Esophagus muscularis mucosa (tissue), 4 donors: Measurements from ENCODE around the gene KLRG1. TPM values are rescaled to one million over a fixed set of nuclear protein-coding genes. Genes with fewer than 3 reads are reported as not detected.
A peak's percentile ranks its signal among the peaks of the same experiment; 100 is the strongest.

Experiments used
- DNase-seq: peaks from one replicate; pipeline ENCODE4 v3.0.0-alpha.2; 2017; ENCODE audit errors: extremely low spot score
- H3K27ac ChIP-seq, 4 donors: fragments of 200-600 bp; sonication (generic); replicated peaks in 1 of 4; 1 replicate in 3 of 4; 2 replicates in 1 of 4; pipeline ENCODE4 v1.5.1; 2016 to 2019; ENCODE audit warnings: mild to moderate bottlenecking in 1 of 4
- H3K27me3 ChIP-seq, 4 donors: fragments of 200-600 bp; sonication (generic); one replicate each; pipeline versions ENCODE4 v1.5.1 to v1.6.0; 2016 to 2019
- H3K36me3 ChIP-seq, 4 donors: fragments of 200-600 bp; sonication (generic); one replicate each; pipeline ENCODE4 v1.5.1; 2016 to 2019
- H3K4me1 ChIP-seq, 4 donors: fragments of 200-600 bp; sonication (generic); one replicate each; pipeline ENCODE4 v1.5.1; 2016 to 2019
- H3K4me3 ChIP-seq, 4 donors: fragments of 200-600 bp; sonication (generic); 1 replicate in 2 of 4; 2 replicates in 2 of 4; pipeline ENCODE4 v1.5.1; 2016 to 2019; ENCODE audit warnings: mild to moderate bottlenecking in 4 of 4, moderate library complexity in 1 of 4
- H3K9me3 ChIP-seq, 4 donors: fragments of 200-600 bp; sonication (generic); 1 replicate in 3 of 4; 2 replicates in 1 of 4; pipeline ENCODE4 v1.5.1; 2016 to 2019
- EP300 ChIP-seq: sonication (generic); formaldehyde crosslinking; IDR thresholded peaks from one replicate; pipeline ENCODE4 v1.6.1; 2017; ENCODE audit warnings: antibody characterized with exemption
- POLR2A ChIP-seq: fragments of 450-650 bp; IDR thresholded peaks from one replicate; pipeline ENCODE4 v1.6.1; 2017; ENCODE audit warnings: antibody characterized with exemption, moderate library complexity, mild to moderate bottlenecking, low read depth
- POLR2AphosphoS5 ChIP-seq, 2 donors: sonication (generic); formaldehyde crosslinking; IDR thresholded peaks; one replicate each; pipeline ENCODE4 v1.6.1; 2017; ENCODE audit warnings: antibody characterized with exemption in 2 of 2
- WGBS: methylation state at CpG from one replicate; pipeline ENCODE4 v1.1.5; 2018; 5-methylcytosine and 5-hydroxymethylcytosine counted together
- intact Hi-C: fragments of 100-400 bp; cut with DNase I; formaldehyde crosslinking; loops from one replicate; pipeline ENCODE4 v1.15.1; 2023
- total RNA-seq, 4 donors: library from RNA; depleted of rRNA; stranded (reverse); fragments of >200 nt; gene quantifications; one replicate each; pipeline versions ENCODE4 v1.1.0 to v1.2.1, GENCODE V29; 2016
- TF ChIP-seq, protein P1 (sequence below), 3 experiments: fragments of 200-600 bp in 2 of 3; fragments of 450-650 bp in 1 of 3; sonication (generic) in 2 of 3; IDR thresholded peaks; one replicate each; pipeline ENCODE4 v1.5.1; 2017 to 2019; ENCODE audit warnings: antibody characterized with exemption in 3 of 3, mild to moderate bottlenecking in 2 of 3, moderate library complexity in 1 of 3

Gene KLRG1
- total RNA-seq, 4 donors from 2014 or later, result 1.5 to 2.2 (median 1.8) TPM

DNA sequence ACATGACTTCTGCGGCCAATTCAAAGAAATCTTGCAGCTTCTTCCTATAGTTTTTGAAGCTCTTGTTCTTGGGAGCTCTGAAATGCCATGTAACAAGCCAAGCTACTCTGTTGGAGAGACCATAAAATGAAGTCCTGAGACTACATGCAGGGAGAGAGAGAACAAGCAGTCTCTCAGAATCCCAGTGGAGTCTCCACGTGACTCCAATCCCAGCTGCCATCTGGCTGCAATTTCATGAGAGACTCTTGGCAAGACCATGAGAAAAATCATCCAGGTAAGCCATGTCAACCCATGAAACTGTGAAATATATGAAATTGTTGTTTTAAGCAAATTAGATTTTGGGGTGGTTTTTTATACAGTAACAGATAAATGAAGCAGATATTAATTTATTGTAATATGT, 54.4 kb downstream of the KLRG1 start:
- Histone ChIP-seq H3K4me1 (peaks cover 0 to 4% (median 2%) of the 10 kb centered on the region in 4 donors), H3K36me3 (no peaks in the 10 kb centered on the region), H3K27me3 (no peaks in the 10 kb centered on the region), H3K27ac (no peak overlapping the region), H3K4me3 (no peak overlapping the region), H3K9me3 (no peaks in the 10 kb centered on the region)
- TF ChIP-seq, protein P1, sequence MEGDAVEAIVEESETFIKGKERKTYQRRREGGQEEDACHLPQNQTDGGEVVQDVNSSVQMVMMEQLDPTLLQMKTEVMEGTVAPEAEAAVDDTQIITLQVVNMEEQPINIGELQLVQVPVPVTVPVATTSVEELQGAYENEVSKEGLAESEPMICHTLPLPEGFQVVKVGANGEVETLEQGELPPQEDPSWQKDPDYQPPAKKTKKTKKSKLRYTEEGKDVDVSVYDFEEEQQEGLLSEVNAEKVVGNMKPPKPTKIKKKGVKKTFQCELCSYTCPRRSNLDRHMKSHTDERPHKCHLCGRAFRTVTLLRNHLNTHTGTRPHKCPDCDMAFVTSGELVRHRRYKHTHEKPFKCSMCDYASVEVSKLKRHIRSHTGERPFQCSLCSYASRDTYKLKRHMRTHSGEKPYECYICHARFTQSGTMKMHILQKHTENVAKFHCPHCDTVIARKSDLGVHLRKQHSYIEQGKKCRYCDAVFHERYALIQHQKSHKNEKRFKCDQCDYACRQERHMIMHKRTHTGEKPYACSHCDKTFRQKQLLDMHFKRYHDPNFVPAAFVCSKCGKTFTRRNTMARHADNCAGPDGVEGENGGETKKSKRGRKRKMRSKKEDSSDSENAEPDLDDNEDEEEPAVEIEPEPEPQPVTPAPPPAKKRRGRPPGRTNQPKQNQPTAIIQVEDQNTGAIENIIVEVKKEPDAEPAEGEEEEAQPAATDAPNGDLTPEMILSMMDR (IDR thresholded peaks at IDR 0.05), result no peak
- TF ChIP-seq POLR2A, result no peak
- TF ChIP-seq POLR2AphosphoS5 (IDR thresholded peaks at IDR 0.05), result no peak
- no peak for TF ChIP-seq EP300
- 90% methylated on average over 2 of the region's 2 CpGs for WGBS
- intact Hi-C loops, result loop anchor here (10.0 kb wide), 1 partner anchor 359 kb away; no protein-coding TSS in a partner anchor
- no peak for DNase-seq

DNA sequence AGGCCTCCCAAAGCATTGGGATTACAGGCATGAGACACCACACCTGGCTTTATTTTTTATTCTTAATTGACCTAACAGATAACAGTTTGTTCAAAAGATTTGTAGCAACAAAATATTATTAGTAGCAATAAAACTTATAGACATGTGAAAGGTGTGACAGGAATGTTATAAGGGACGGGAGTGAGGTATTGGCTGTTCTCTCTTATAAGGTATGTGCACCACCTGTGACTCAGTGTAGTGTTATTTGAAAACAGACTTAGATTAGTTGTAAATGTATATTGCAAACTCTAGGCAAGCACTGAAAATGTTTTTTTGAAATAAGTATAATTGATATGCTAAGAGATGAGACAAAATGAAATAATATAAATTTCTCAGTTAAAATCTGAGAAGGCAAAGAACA, 57.8 kb downstream of the KLRG1 start:
- Histone ChIP-seq H3K9me3 (no peaks in the 10 kb centered on the region), H3K4me3 (no peak overlapping the region), H3K27ac (no peak overlapping the region), H3K27me3 (no peaks in the 10 kb centered on the region), H3K36me3 (no peaks in the 10 kb centered on the region), H3K4me1 (peaks cover 0 to 3% (median 0%) of the 10 kb centered on the region in 4 donors)
- DNase-seq, result no peak
- WGBS, result 85% methylated on average over 1 of the region's 1 CpG
- TF ChIP-seq POLR2A, result no peak
- no peak for TF ChIP-seq EP300
- TF ChIP-seq POLR2AphosphoS5 (IDR thresholded peaks at IDR 0.05), result no peak
- intact Hi-C loops, result loop anchor here (10.0 kb wide), 1 partner anchor 362 kb away; no protein-coding TSS in a partner anchor

DNA sequence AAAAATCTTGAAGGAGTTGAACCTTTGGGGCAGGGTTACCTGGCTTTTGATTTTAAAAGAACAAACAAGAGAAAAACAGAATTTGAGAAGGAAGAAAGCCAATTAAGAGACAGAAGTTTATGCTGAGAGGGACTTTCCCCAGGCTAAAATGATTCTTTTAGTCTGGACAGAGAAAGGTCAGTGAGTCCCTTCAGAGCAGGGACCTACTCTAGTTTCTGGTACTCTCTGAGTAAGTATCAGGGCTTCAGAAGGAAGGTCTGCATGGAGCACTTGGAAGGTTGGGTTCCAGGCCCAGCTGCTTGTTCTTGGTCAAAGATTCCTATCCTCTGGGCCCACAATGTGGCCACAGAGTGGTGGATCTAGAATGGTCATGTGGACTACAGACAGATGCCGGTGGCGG, 59.6 kb downstream of the KLRG1 start:
- TF ChIP-seq POLR2A (no peak), EP300 (no peak), POLR2AphosphoS5 (IDR thresholded peaks at IDR 0.05) (no peak)
- TF ChIP-seq, protein P1 (IDR thresholded peaks at IDR 0.05), result no peak
- no peaks in the 10 kb centered on the region for H3K27me3 ChIP-seq
- H3K9me3 ChIP-seq, result no peaks in the 10 kb centered on the region
- H3K27ac ChIP-seq, result no peak overlapping the region
- no peak overlapping the region for H3K4me3 ChIP-seq
- no peak for DNase-seq
- no peaks in the 10 kb centered on the region for H3K36me3 ChIP-seq
- intact Hi-C loops, result loop anchor here (10.0 kb wide), 1 partner anchor 364 kb away; no protein-coding TSS in a partner anchor
- WGBS, result 100% methylated on average over 2 of the region's 2 CpGs
- peaks cover 0 to 3% (median 0%) of the 10 kb centered on the region in 4 donors for H3K4me1 ChIP-seq

DNA sequence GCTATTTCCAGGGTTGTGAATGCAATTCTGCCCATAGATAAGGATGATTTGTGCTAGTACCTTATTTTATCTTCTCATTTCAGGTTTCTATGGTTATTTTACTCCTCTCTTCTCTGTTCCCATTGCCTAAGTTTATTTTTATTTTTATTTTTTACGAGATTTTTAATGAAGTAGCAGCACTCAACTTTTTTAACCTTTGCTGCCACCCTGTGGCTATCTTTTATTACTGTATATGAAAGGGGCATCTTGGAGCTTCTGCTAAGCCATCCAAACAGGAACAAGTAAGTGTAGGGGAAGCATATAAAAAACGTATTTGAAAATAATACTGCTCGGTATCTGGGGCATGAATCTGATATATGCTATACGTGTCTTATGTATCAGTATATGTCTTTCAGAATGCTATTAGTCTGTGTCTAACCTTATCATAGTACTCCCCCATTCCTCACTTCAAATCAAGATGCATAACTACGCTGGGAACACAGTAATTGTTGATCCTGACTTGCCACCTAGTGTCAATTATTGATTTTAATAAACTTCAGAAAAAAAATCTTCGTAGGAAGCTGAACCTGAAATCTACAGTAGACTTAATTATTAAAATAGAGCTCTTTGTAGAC, 60.3 kb downstream of the KLRG1 start:
- Histone ChIP-seq H3K4me3 (no peak overlapping the region), H3K36me3 (no peaks in the 10 kb centered on the region), H3K27me3 (no peaks in the 10 kb centered on the region), H3K9me3 (no peaks in the 10 kb centered on the region), H3K4me1 (peaks cover 0 to 3% (median 0%) of the 10 kb centered on the region in 4 donors), H3K27ac (no peak overlapping the region)
- WGBS, result 25% methylated on average over 6 of the region's 6 CpGs
- DNase-seq, result no peak
- TF ChIP-seq, protein P1 (IDR thresholded peaks at IDR 0.05), result peak; percentile 30 to 52 (median 32)
- no peak for TF ChIP-seq EP300
- intact Hi-C loops, result loop anchor here (10.0 kb wide), 1 partner anchor 365 kb away; no protein-coding TSS in a partner anchor

DNA sequence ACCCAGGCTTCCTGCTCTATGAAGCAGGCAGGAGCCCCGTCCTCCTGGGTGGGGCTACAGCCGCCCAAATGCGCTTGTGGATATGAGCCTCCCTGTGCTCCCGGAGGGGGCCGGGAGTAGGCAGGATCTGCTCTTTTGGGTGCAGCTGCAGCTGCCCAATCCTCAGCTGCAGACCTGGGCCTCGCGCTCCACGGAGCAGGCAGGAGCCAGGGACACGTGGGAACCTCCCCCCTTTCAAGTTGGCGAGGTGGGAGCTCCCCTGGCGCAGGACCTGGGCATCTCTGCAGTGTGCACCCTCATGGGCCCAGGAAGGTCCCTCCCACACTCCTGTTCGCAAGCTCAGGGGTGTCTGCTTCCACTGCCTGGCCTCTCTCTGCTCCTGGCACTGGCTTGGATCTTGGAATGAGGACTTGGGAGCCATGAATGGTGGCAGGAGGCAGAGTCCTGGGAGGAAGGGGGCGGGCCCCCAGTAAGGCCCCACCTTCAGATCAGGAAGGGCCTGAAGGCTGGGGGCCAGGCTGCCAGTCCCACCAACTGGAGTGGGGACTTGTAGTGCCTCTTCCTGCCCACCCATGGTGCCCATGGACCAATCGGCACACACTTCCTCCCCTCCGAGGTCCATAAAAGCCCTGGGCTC, 61.3 kb downstream of the KLRG1 start:
- no peak for TF ChIP-seq EP300
- TF ChIP-seq POLR2A, result no peak
- no peak for TF ChIP-seq POLR2AphosphoS5 (IDR thresholded peaks at IDR 0.05)
- TF ChIP-seq, protein P1 (IDR thresholded peaks at IDR 0.05), result no peak
- Histone ChIP-seq H3K36me3 (no peaks in the 10 kb centered on the region), H3K27ac (no peak overlapping the region), H3K27me3 (no peaks in the 10 kb centered on the region), H3K9me3 (no peaks in the 10 kb centered on the region), H3K4me3 (no peak overlapping the region), H3K4me1 (peaks cover 0 to 3% (median 0%) of the 10 kb centered on the region in 4 donors)
- 66% methylated on average over 4 of the region's 15 CpGs for WGBS
- intact Hi-C loops, result no loop called here
- DNase-seq, result no peak
